SK-N-SH (cell line): ENCODE measurements around the gene AFAP1.

Experiments used
- MXI1 ChIP-seq: IDR thresholded peaks from 2 replicates; pipeline ENCODE4 v1.6.1; 2012; ENCODE audit warnings: mild to moderate bottlenecking, low read depth, low read length, improper control_type of control experiment
- POLR2AphosphoS5 ChIP-seq: IDR thresholded peaks from 2 replicates; pipeline ENCODE4 v1.6.1; 2012; ENCODE audit warnings: low read depth, low read length
- RAD21 ChIP-seq: IDR thresholded peaks from 2 replicates; pipeline ENCODE4 v1.6.1; 2012; ENCODE audit warnings: mild to moderate bottlenecking, low read length
- YY1 ChIP-seq: IDR thresholded peaks from 2 replicates; pipeline ENCODE4 v1.4.0; 2012; ENCODE audit warnings: low read depth, mild to moderate bottlenecking
- TF ChIP-seq, protein P1 (sequence below): fragments of 200-600 bp; sonication (generic); IDR thresholded peaks from 2 replicates; pipeline ENCODE4 v1.6.1; 2017; ENCODE audit warnings: antibody characterized with exemption, mild to moderate bottlenecking, moderate library complexity
- TF ChIP-seq, protein P2 (sequence below): IDR thresholded peaks from 2 replicates; pipeline ENCODE4 v1.4.0; 2012; ENCODE audit warnings: low read depth
- TF ChIP-seq, protein P3 (sequence below): IDR thresholded peaks from 2 replicates; pipeline ENCODE4 v1.4.0; 2012; ENCODE audit warnings: low read depth, borderline replicate concordance
- TF ChIP-seq, protein P4 (sequence below): IDR thresholded peaks from 2 replicates; pipeline ENCODE4 v1.4.0; 2012; ENCODE audit warnings: low read depth, borderline replicate concordance

DNA sequence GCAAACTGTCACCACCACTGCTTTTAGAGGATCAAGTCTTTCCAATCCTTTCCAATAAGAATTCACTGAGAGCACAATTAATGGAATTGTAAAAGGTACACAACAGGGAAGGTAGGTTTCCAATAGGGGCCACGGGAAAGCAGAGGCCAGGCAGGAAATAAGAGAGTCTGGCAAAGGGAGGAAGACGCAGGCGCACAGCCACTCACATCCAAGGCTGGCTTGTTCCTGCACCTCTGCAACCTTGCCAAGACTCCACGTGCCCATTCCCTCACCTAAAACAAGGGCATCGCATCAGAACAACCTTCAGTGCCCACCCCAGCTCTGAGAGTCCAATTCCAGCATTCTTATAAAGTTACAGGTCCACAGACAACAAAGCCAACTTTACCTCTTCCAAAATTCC, 81.2 kb downstream of the AFAP1 start:
- TF ChIP-seq, protein P1, sequence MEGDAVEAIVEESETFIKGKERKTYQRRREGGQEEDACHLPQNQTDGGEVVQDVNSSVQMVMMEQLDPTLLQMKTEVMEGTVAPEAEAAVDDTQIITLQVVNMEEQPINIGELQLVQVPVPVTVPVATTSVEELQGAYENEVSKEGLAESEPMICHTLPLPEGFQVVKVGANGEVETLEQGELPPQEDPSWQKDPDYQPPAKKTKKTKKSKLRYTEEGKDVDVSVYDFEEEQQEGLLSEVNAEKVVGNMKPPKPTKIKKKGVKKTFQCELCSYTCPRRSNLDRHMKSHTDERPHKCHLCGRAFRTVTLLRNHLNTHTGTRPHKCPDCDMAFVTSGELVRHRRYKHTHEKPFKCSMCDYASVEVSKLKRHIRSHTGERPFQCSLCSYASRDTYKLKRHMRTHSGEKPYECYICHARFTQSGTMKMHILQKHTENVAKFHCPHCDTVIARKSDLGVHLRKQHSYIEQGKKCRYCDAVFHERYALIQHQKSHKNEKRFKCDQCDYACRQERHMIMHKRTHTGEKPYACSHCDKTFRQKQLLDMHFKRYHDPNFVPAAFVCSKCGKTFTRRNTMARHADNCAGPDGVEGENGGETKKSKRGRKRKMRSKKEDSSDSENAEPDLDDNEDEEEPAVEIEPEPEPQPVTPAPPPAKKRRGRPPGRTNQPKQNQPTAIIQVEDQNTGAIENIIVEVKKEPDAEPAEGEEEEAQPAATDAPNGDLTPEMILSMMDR: no peak
- no peak for TF ChIP-seq RAD21
- TF ChIP-seq, protein P2, sequence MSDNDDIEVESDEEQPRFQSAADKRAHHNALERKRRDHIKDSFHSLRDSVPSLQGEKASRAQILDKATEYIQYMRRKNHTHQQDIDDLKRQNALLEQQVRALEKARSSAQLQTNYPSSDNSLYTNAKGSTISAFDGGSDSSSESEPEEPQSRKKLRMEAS: no peak
- TF ChIP-seq POLR2AphosphoS5: no peak
- no peak for TF ChIP-seq YY1
- TF ChIP-seq, protein P3, sequence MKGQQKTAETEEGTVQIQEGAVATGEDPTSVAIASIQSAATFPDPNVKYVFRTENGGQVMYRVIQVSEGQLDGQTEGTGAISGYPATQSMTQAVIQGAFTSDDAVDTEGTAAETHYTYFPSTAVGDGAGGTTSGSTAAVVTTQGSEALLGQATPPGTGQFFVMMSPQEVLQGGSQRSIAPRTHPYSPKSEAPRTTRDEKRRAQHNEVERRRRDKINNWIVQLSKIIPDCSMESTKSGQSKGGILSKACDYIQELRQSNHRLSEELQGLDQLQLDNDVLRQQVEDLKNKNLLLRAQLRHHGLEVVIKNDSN: no peak
- TF ChIP-seq MXI1: no peak
- TF ChIP-seq, protein P4, sequence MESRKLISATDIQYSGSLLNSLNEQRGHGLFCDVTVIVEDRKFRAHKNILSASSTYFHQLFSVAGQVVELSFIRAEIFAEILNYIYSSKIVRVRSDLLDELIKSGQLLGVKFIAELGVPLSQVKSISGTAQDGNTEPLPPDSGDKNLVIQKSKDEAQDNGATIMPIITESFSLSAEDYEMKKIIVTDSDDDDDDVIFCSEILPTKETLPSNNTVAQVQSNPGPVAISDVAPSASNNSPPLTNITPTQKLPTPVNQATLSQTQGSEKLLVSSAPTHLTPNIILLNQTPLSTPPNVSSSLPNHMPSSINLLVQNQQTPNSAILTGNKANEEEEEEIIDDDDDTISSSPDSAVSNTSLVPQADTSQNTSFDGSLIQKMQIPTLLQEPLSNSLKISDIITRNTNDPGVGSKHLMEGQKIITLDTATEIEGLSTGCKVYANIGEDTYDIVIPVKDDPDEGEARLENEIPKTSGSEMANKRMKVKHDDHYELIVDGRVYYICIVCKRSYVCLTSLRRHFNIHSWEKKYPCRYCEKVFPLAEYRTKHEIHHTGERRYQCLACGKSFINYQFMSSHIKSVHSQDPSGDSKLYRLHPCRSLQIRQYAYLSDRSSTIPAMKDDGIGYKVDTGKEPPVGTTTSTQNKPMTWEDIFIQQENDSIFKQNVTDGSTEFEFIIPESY: no peak
